Prostate gland (tissue), 2 donors: Measurements from ENCODE around the gene PROM1. TPM values are rescaled to one million over a fixed set of nuclear protein-coding genes. Genes with fewer than 3 reads are reported as not detected.

Experiments used
- DNase-seq: peaks from one replicate; pipeline ENCODE4 v3.0.0-alpha.2; 2019; ENCODE audit warnings: low spot score
- H3K27ac ChIP-seq, 2 donors: fragments of 200-600 bp; sonication (generic); 2 replicates each; pipeline ENCODE4 v1.5.1; 2017 to 2019
- H3K27me3 ChIP-seq: fragments of 200-600 bp; sonication (generic); replicated peaks from 2 replicates; pipeline ENCODE4 v1.5.1; 2019; ENCODE audit not compliant: insufficient read depth
- H3K36me3 ChIP-seq, 2 donors: fragments of 200-600 bp; sonication (generic); 1 replicate in 1 of 2; 2 replicates in 1 of 2; pipeline versions ENCODE4 v1.5.1 to v1.8.1; 2017 to 2019
- H3K4me1 ChIP-seq: fragments of 200-600 bp; sonication (generic); replicated peaks from 2 replicates; pipeline ENCODE4 v1.5.1; 2019
- H3K4me3 ChIP-seq, 2 donors: fragments of 200-600 bp; sonication (generic); 2 replicates each; pipeline ENCODE4 v1.5.1; 2017 to 2019
- H3K9me3 ChIP-seq: fragments of 200-600 bp; sonication (generic); 2 replicates; pipeline ENCODE4 v1.5.1; 2017
- CTCF ChIP-seq, 4 experiments: fragments of 200-600 bp in 2 of 4; fragments of 450-650 bp in 2 of 4; sonication (generic) in 2 of 4; IDR thresholded peaks; 1 replicate in 3 of 4; 2 replicates in 1 of 4; pipeline ENCODE4 v1.5.1; 2016 to 2019; ENCODE audit warnings: antibody characterized with exemption in 4 of 4, mild to moderate bottlenecking in 2 of 4, moderate library complexity in 2 of 4
- POLR2A ChIP-seq: fragments of 450-650 bp; IDR thresholded peaks from one replicate; pipeline ENCODE4 v1.6.1; 2016; ENCODE audit warnings: antibody characterized with exemption, mild to moderate bottlenecking
- POLR2AphosphoS5 ChIP-seq: sonication (generic); formaldehyde crosslinking; IDR thresholded peaks from one replicate; pipeline ENCODE4 v1.6.1; 2017; ENCODE audit warnings: antibody characterized with exemption
- WGBS: methylation state at CpG from one replicate; pipeline ENCODE4 v1.1.5; 2018; 5-methylcytosine and 5-hydroxymethylcytosine counted together
- intact Hi-C: fragments of 100-400 bp; cut with DNase I; formaldehyde crosslinking; loops from one replicate; pipeline ENCODE4 v1.14.2; 2022
- total RNA-seq, 2 donors: library from RNA; depleted of rRNA; stranded (reverse); fragments of >200 nt; gene quantifications; one replicate each; pipeline ENCODE4 v1.1.0, GENCODE V29; 2016

PROM1 gene
- total RNA-seq, 2 donors from 2014 or later, result 5.7 to 9.7 TPM

GRCh38 chr4:16118090-16118489, 34.3 kb upstream of the PROM1 start:
- Histone ChIP-seq H3K9me3 (no peaks in the 10 kb centered on the region), H3K27ac (no peak overlapping the region), H3K36me3 (no peaks in the 10 kb centered on the region), H3K4me1 (no peaks in the 10 kb centered on the region), H3K27me3 (no peaks in the 10 kb centered on the region), H3K4me3 (no peak overlapping the region)
- DNase-seq, result no peak
- WGBS, result 39% methylated on average over 2 of the region's 2 CpGs
- intact Hi-C loops, result no loop called here
- TF ChIP-seq CTCF (IDR thresholded peaks at IDR 0.05) (no peak), POLR2AphosphoS5 (no peak), POLR2A (no peak)

GRCh38 chr4:16117164-16117563, 33.3 kb upstream of the PROM1 start:
- Histone ChIP-seq H3K4me3 (no peak overlapping the region), H3K9me3 (no peaks in the 10 kb centered on the region), H3K27ac (no peak overlapping the region), H3K4me1 (no peaks in the 10 kb centered on the region), H3K36me3 (no peaks in the 10 kb centered on the region), H3K27me3 (no peaks in the 10 kb centered on the region)
- no peak for DNase-seq
- intact Hi-C loops, result no loop called here
- WGBS, result 84% methylated on average over 5 of the region's 5 CpGs
- no peak for TF ChIP-seq CTCF (IDR thresholded peaks at IDR 0.05)
- TF ChIP-seq POLR2AphosphoS5, result no peak

GRCh38 chr4:16116493-16116990, 32.7 kb upstream of the PROM1 start:
- Histone ChIP-seq H3K27me3 (no peaks in the 10 kb centered on the region), H3K4me3 (no peak overlapping the region), H3K27ac (no peak overlapping the region), H3K9me3 (no peaks in the 10 kb centered on the region), H3K36me3 (no peaks in the 10 kb centered on the region), H3K4me1 (no peaks in the 10 kb centered on the region)
- intact Hi-C loops, result no loop called here
- TF ChIP-seq POLR2AphosphoS5 (no peak), POLR2A (no peak), CTCF (IDR thresholded peaks at IDR 0.05) (no peak)
- no peak for DNase-seq
- WGBS, result 59% methylated on average over 3 of the region's 3 CpGs

- DNase-seq, result no peak
- Histone ChIP-seq H3K4me3 (no peak overlapping the region), H3K27me3 (no peaks in the 10 kb centered on the region), H3K27ac (no peak overlapping the region), H3K9me3 (no peaks in the 10 kb centered on the region), H3K4me1 (no peaks in the 10 kb centered on the region), H3K36me3 (no peaks in the 10 kb centered on the region)
- WGBS, result 97% methylated on average over 7 of the region's 7 CpGs
- intact Hi-C loops, result no loop called here
- no peak for TF ChIP-seq POLR2A
- TF ChIP-seq POLR2AphosphoS5, result no peak
- TF ChIP-seq CTCF (IDR thresholded peaks at IDR 0.05), result no peak
Observed at GRCh38 chr4:16116019-16116418, 32.2 kb upstream of the PROM1 start.

GRCh38 chr4:16114546-16114945, 30.7 kb upstream of the PROM1 start:
- no peak for DNase-seq
- no peaks in the 10 kb centered on the region for H3K36me3 ChIP-seq

More at GRCh38 chr4:16114546-16114945, 30.7 kb upstream of the PROM1 start:
- TF ChIP-seq POLR2AphosphoS5 (no peak), POLR2A (no peak), CTCF (IDR thresholded peaks at IDR 0.05) (no peak)
- Histone ChIP-seq H3K9me3 (no peaks in the 10 kb centered on the region), H3K4me1 (no peaks in the 10 kb centered on the region), H3K27ac (no peak overlapping the region), H3K4me3 (no peak overlapping the region), H3K27me3 (no peaks in the 10 kb centered on the region)
- intact Hi-C loops, result no loop called here
- WGBS, result 88% methylated on average over 6 of the region's 6 CpGs
